H9 (cell line): ENCODE results near the gene KCNH2. TPM values are rescaled to one million over a fixed set of nuclear protein-coding genes. Genes with fewer than 3 reads are reported as not detected.

ENCODE experiments used
- DNase-seq: peaks from one replicate; pipeline ENCODE4 v3.0.0-alpha.2; 2017
- H2AFZ ChIP-seq: one replicate; pipeline ENCODE4 v1.6.1; 2013; ENCODE audit warnings: mild to moderate bottlenecking, low read length, control low read depth, moderate library complexity
- H2AK5ac ChIP-seq: 2 replicates; pipeline ENCODE4 v1.6.1; 2013; ENCODE audit warnings: low read length, control low read depth, mixed read lengths; ENCODE audit not compliant: insufficient read length
- H2BK120ac ChIP-seq: one replicate; pipeline ENCODE4 v1.6.1; 2013; ENCODE audit warnings: low read depth, mild to moderate bottlenecking, low read length, control low read depth, inconsistent platforms; ENCODE audit not compliant: poor library complexity, severe bottlenecking
- H2BK12ac ChIP-seq: 2 replicates; pipeline ENCODE4 v1.6.1; 2013; ENCODE audit warnings: low read length, control low read depth, mixed read lengths, low read depth; ENCODE audit not compliant: insufficient read length
- H2BK15ac ChIP-seq: 2 replicates; pipeline ENCODE4 v1.6.1; 2013; ENCODE audit warnings: low read depth, low read length, control low read depth
- H2BK20ac ChIP-seq: one replicate; pipeline ENCODE4 v1.6.1; 2013; ENCODE audit warnings: low read depth, mild to moderate bottlenecking, low read length, control low read depth, inconsistent platforms; ENCODE audit not compliant: poor library complexity, severe bottlenecking
- H2BK5ac ChIP-seq: 2 replicates; pipeline ENCODE4 v1.6.1; 2013; ENCODE audit warnings: low read length, control low read depth, mixed read lengths; ENCODE audit not compliant: insufficient read length
- H3K14ac ChIP-seq: 2 replicates; pipeline ENCODE4 v1.6.1; 2013; ENCODE audit warnings: low read length, control low read depth; ENCODE audit not compliant: insufficient read depth
- H3K18ac ChIP-seq: 2 replicates; pipeline ENCODE4 v1.6.1; 2013; ENCODE audit warnings: low read depth, mild to moderate bottlenecking, mixed read lengths, low read length, control low read depth; ENCODE audit not compliant: insufficient read length
- H3K23ac ChIP-seq: 2 replicates; pipeline ENCODE4 v1.6.1; 2013; ENCODE audit warnings: low read length, control low read depth, mixed read lengths, low read depth; ENCODE audit not compliant: insufficient read length
- H3K23me2 ChIP-seq: 2 replicates; pipeline ENCODE4 v1.6.1; 2013; ENCODE audit warnings: low read depth, mild to moderate bottlenecking, mixed read lengths, low read length, control low read depth; ENCODE audit not compliant: insufficient read length, poor library complexity, severe bottlenecking
- H3K27ac ChIP-seq: 2 replicates; pipeline ENCODE4 v1.5.1; 2013; ENCODE audit warnings: low read length, control low read depth, mixed read lengths, low read depth; ENCODE audit not compliant: insufficient read length
- H3K27me3 ChIP-seq: 2 replicates; pipeline ENCODE4 v1.6.1; 2013; ENCODE audit warnings: low read length, control low read depth, inconsistent platforms; ENCODE audit not compliant: insufficient read depth
- H3K4ac ChIP-seq: 2 replicates; pipeline ENCODE4 v1.6.1; 2013; ENCODE audit warnings: low read depth, mild to moderate bottlenecking, control low read depth, inconsistent platforms, low read length, moderate library complexity
- H3K4me1 ChIP-seq: 2 replicates; pipeline ENCODE4 v1.6.1; 2013; ENCODE audit warnings: low read length, control low read depth, inconsistent platforms; ENCODE audit not compliant: insufficient read depth
- H3K4me2 ChIP-seq: 2 replicates; pipeline ENCODE4 v1.6.1; 2013; ENCODE audit warnings: low read length, control low read depth, mixed read lengths; ENCODE audit not compliant: insufficient read length, insufficient read depth
- H3K56ac ChIP-seq: 2 replicates; pipeline ENCODE4 v1.6.1; 2013; ENCODE audit warnings: low read depth, mild to moderate bottlenecking, mixed read lengths, low read length, control low read depth; ENCODE audit not compliant: insufficient read length
- H3K79me1 ChIP-seq: 2 replicates; pipeline ENCODE4 v1.6.1; 2013; ENCODE audit warnings: low read depth, mild to moderate bottlenecking, moderate library complexity, low read length, control low read depth, inconsistent platforms; ENCODE audit not compliant: insufficient read depth, poor library complexity, severe bottlenecking
- H3K79me2 ChIP-seq: 2 replicates; pipeline ENCODE4 v1.6.1; 2013; ENCODE audit warnings: low read length, control low read depth, inconsistent platforms; ENCODE audit not compliant: insufficient read depth
- H3K9ac ChIP-seq: 2 replicates; pipeline ENCODE4 v1.6.1; 2013; ENCODE audit warnings: low read length, control low read depth, mixed read lengths; ENCODE audit not compliant: insufficient read length; ENCODE audit errors: extremely low read depth
- H3K9me3 ChIP-seq: one replicate; pipeline ENCODE4 v1.6.1; 2013; ENCODE audit warnings: low read depth, low read length, inconsistent platforms; ENCODE audit not compliant: control insufficient read depth
- H3T11ph ChIP-seq: one replicate; pipeline ENCODE4 v1.6.1; 2013; ENCODE audit warnings: mild to moderate bottlenecking, low read length, control low read depth, inconsistent platforms
- H4K20me1 ChIP-seq: one replicate; pipeline ENCODE4 v1.6.1; 2013; ENCODE audit not compliant: control insufficient read depth, insufficient read length, insufficient read depth
- H4K5ac ChIP-seq: 2 replicates; pipeline ENCODE4 v1.6.1; 2013; ENCODE audit warnings: low read depth, mild to moderate bottlenecking, mixed read lengths, low read length, control low read depth; ENCODE audit not compliant: insufficient read length
- H4K8ac ChIP-seq: replicated peaks from 2 replicates; pipeline ENCODE4 v1.6.1; 2013; ENCODE audit warnings: low read length, control low read depth, mixed read lengths, low read depth; ENCODE audit not compliant: insufficient read length
- H4K91ac ChIP-seq: 2 replicates; pipeline ENCODE4 v1.6.1; 2013; ENCODE audit warnings: low read depth, mild to moderate bottlenecking, moderate library complexity, mixed read lengths, low read length, control low read depth; ENCODE audit not compliant: insufficient read length
- H3K27ac Mint-ChIP-seq, 3 experiments: 2 replicates in 2 of 3; 3 replicates in 1 of 3; pipeline ENCODE4 v1.8.0; 2020 to 2021; ENCODE audit warnings: mixed read lengths in 3 of 3, mild to moderate bottlenecking in 1 of 3, moderate library complexity in 1 of 3
- H3K27me3 Mint-ChIP-seq: 2 replicates; pipeline ENCODE4 v1.8.0; 2021; ENCODE audit warnings: low read depth, mild to moderate bottlenecking, moderate library complexity, mixed read lengths
- H3K36me3 Mint-ChIP-seq, 3 experiments: 2 replicates in 2 of 3; 3 replicates in 1 of 3; pipeline ENCODE4 v1.8.0; 2020 to 2021; ENCODE audit warnings: low read depth in 3 of 3, mixed read lengths in 3 of 3; ENCODE audit not compliant: insufficient read depth in 1 of 3
- H3K4me1 Mint-ChIP-seq, 2 experiments: 2 replicates each; pipeline ENCODE4 v1.8.0; 2020; ENCODE audit warnings: mixed read lengths in 2 of 2
- H3K4me3 Mint-ChIP-seq, 2 experiments: 2 replicates in 1 of 2; 3 replicates in 1 of 2; pipeline ENCODE4 v1.8.0; 2020 to 2021; ENCODE audit warnings: mild to moderate bottlenecking in 2 of 2, mixed read lengths in 2 of 2, moderate library complexity in 1 of 2
- H3K9me3 Mint-ChIP-seq, 2 experiments: 2 replicates in 1 of 2; 3 replicates in 1 of 2; pipeline ENCODE4 v1.8.0; 2020; ENCODE audit warnings: mild to moderate bottlenecking in 2 of 2, mixed read lengths in 2 of 2, moderate library complexity in 1 of 2
- CTCF ChIP-seq: fragments of 200-600 bp; sonication (generic); conservative IDR thresholded peaks from 3 replicates; pipeline ENCODE4 v1.8.0; 2021; ENCODE audit warnings: antibody characterized with exemption, mild to moderate bottlenecking
- WGBS: extraction: QIAGEN DNeasy Blood & Tissue Kit; methylation state at CpG from one replicate; pipeline ENCODE4 v1.1.7; 2013; ENCODE audit warnings: missing lambda C conversion rate, low lambda C conversion rate, mixed read lengths; ENCODE audit not compliant: insufficient read length; ENCODE audit errors: extremely low coverage; 5-methylcytosine and 5-hydroxymethylcytosine counted together
- total RNA-seq: library from RNA; stranded (reverse); gene quantifications from 2 replicates; pipeline ENCODE4 v1.2.1, GENCODE V29; 2021

The KCNH2 gene
- total RNA-seq, 1 experiment from 2014 or later, result 4.5 TPM

- Histone ChIP-seq H4K5ac (no peak overlapping the region), H3K27ac (no peak overlapping the region), H3K4me2 (no peak overlapping the region), H2BK5ac (no peak overlapping the region), H4K8ac (no peak overlapping the region), H4K91ac (no peak overlapping the region), H3K56ac (no peak overlapping the region), H2BK20ac (no peak overlapping the region), H4K20me1 (no peaks in the 10 kb centered on the region), H3K23ac (no peak overlapping the region), H3K9ac (no peak overlapping the region), H3K79me2 (no peaks in the 10 kb centered on the region), H2AK5ac (no peak overlapping the region), H3K23me2 (peaks cover 4% of the 10 kb centered on the region), H3T11ph (no peak overlapping the region), H3K27me3 (no peaks in the 10 kb centered on the region), H3K9me3 (no peaks in the 10 kb centered on the region), H2BK12ac (no peak overlapping the region), H3K4me1 (no peaks in the 10 kb centered on the region; the same call in 1 of the 2 replicates), H3K79me1 (no peaks in the 10 kb centered on the region), H2BK15ac (no peak overlapping the region), H3K14ac (no peak overlapping the region; the same call in 1 of the 2 replicates), H3K18ac (no peak overlapping the region), H2BK120ac (no peak overlapping the region), H3K4ac (no peak overlapping the region), H2AFZ (no peak overlapping the region)
- Mint-ChIP-seq H3K36me3 (peaks cover 0 to 2% (median 0%) of the 10 kb centered on the region in 3 experiments; a peak in 1 of 7 replicates), H3K9me3 (no peaks in the 10 kb centered on the region), H3K27me3 (peaks cover 1% of the 10 kb centered on the region), H3K4me3 (no peak overlapping the region), H3K4me1 (peaks cover 0 to 7% of the 10 kb centered on the region in 2 experiments; a peak in 1 of 4 replicates), H3K27ac (no peak overlapping the region; a peak in 1 of 7 replicates)
- TF ChIP-seq CTCF, result no peak
- DNase-seq, result no peak
- WGBS, result no CpG with 5 or more reads among the region's 13 CpGs
Measured at GRCh38 chr7:151000897-151001495, 22.9 kb upstream of the KCNH2 start.
